ENCODE results near the gene FAM120A.
"Not testable (repeated sequence)": the region's sequence is repeated elsewhere in the genome, so short reads cannot be mapped to it uniquely, and the experiment has no call there.

Gene FAM120A

DNA sequence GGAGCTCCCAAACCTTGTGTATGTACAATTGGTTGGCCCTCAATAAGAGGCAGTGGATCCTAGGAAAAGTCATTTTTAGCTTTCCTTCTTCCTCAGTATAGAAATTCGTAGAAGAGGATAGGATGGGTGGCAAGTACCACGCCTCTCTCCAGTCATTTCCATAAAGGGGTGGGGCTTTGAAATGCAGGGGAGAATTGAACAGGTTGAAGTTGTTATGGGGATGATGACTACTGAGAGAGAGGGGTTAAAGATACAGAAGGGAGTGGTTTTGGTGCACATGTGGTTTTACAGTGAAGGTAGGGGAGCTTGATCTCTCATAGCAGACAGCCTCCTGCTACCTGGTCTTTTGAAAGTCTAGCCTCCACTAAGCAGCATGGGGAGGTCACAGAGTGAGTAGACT is 56.3 kb downstream of the FAM120A start:
- H3K4me3 ChIP-seq (ENCODE audit: low read depth, low read length) = no peak overlapping the region
- H3K4me1 ChIP-seq = no peaks in the 10 kb centered on the region
- H2AFZ ChIP-seq = no peak overlapping the region
- H3K36me3 ChIP-seq (ENCODE audit: control insufficient read depth, insufficient read depth, low read length) = no peaks in the 10 kb centered on the region
- no peak overlapping the region for H3K4me2 ChIP-seq (ENCODE audit: low read length)
- TF ChIP-seq, protein P1, sequence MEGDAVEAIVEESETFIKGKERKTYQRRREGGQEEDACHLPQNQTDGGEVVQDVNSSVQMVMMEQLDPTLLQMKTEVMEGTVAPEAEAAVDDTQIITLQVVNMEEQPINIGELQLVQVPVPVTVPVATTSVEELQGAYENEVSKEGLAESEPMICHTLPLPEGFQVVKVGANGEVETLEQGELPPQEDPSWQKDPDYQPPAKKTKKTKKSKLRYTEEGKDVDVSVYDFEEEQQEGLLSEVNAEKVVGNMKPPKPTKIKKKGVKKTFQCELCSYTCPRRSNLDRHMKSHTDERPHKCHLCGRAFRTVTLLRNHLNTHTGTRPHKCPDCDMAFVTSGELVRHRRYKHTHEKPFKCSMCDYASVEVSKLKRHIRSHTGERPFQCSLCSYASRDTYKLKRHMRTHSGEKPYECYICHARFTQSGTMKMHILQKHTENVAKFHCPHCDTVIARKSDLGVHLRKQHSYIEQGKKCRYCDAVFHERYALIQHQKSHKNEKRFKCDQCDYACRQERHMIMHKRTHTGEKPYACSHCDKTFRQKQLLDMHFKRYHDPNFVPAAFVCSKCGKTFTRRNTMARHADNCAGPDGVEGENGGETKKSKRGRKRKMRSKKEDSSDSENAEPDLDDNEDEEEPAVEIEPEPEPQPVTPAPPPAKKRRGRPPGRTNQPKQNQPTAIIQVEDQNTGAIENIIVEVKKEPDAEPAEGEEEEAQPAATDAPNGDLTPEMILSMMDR (IDR thresholded peaks at IDR 0.05) = no peak
- no peak overlapping the region for H3K27ac ChIP-seq
- peaks cover 18% of the 10 kb centered on the region for H3K79me2 ChIP-seq
- H3K9me3 ChIP-seq (ENCODE audit: control insufficient read depth, low read length) = no peaks in the 10 kb centered on the region
- H3K9ac ChIP-seq = no peak overlapping the region
- no peaks in the 10 kb centered on the region for H3K27me3 ChIP-seq (ENCODE audit: control insufficient read depth, insufficient read depth, low read length)

DNA sequence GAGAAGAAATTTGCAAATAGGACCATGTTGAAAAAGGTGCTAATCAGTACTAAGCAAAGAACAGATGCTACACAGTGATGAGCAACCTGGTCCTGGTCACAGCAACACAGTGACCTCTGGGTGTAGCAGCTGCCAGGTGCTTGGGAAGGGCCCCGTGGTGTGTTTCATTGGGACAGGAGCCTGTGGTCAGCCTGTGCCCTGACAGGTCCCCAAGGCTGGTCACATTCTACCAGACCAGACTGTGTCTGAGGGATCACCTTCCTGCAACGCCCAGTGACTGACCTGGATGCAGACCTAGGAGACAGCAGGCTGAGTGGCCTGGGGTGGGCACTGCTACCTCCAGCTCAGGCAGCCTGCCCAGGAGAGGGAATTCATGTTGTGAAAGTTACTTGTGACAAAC is 56.7 kb downstream of the FAM120A start:
- TF ChIP-seq, protein P1 (IDR thresholded peaks at IDR 0.05) = no peak
- no peak overlapping the region for H3K4me3 ChIP-seq (ENCODE audit: low read depth, low read length)
- no peak overlapping the region for H3K9ac ChIP-seq
- H2AFZ ChIP-seq = no peak overlapping the region
- H3K36me3 ChIP-seq (ENCODE audit: control insufficient read depth, insufficient read depth, low read length) = no peaks in the 10 kb centered on the region
- H3K27ac ChIP-seq = no peak overlapping the region
- no peaks in the 10 kb centered on the region for H3K9me3 ChIP-seq (ENCODE audit: control insufficient read depth, low read length)
- no peak overlapping the region for H3K4me2 ChIP-seq (ENCODE audit: low read length)
- no peaks in the 10 kb centered on the region for H3K4me1 ChIP-seq
- peaks cover 19% of the 10 kb centered on the region for H3K79me2 ChIP-seq
- no peaks in the 10 kb centered on the region for H3K27me3 ChIP-seq (ENCODE audit: control insufficient read depth, insufficient read depth, low read length)

DNA sequence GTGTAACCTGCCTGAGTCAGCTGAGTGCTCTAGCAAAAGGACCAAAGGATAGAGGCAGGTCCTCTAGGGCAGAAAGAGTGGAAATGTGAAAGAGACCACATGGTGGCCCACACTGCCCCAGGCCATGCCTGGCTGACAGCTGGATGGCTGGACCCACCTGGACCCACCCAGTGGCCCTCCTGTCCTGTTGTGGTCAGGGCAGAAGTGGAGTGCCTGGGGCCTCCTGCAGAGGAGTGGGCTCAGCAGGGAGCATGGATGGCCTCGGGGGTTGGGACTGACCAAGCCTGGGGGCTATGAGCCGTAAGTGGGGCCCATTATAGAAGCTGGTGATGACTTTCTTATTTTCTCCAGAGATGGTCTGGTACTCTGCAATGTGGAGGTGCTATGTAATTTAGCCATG is 57.6 kb downstream of the FAM120A start:
- Histone ChIP-seq H3K9ac (no peak overlapping the region), H3K4me3 (ENCODE audit: low read depth, low read length) (no peak overlapping the region), H3K36me3 (ENCODE audit: control insufficient read depth, insufficient read depth, low read length) (no peaks in the 10 kb centered on the region), H2AFZ (no peak overlapping the region), H3K79me2 (peaks cover 19% of the 10 kb centered on the region), H3K4me1 (no peaks in the 10 kb centered on the region), H3K9me3 (ENCODE audit: control insufficient read depth, low read length) (no peaks in the 10 kb centered on the region), H3K27me3 (ENCODE audit: control insufficient read depth, insufficient read depth, low read length) (no peaks in the 10 kb centered on the region), H3K4me2 (ENCODE audit: low read length) (no peak overlapping the region), H3K27ac (no peak overlapping the region)
- TF ChIP-seq, protein P1 (IDR thresholded peaks at IDR 0.05) = no peak

DNA sequence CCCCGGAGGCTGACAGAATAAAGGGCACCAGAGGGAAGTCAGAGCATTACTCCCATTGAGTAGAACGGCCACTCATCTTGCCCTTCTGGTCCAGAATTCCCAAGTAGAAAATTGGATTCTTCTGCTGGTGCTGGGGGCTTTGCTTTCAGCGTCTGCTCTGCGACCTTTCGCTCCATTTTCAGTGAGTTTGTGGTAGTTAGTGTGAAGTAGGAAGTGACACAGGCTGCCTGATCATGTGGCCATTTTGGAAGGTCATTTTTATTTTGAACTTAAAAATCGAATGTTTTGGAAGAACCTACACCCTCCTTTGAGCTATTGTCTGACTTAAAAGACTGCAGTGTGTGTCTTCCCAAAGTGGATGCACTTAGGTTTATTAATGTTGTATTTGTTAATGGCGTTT is 58.6 kb downstream of the FAM120A start:
- Histone ChIP-seq H3K36me3 (ENCODE audit: control insufficient read depth, insufficient read depth, low read length) (no peaks in the 10 kb centered on the region), H3K4me2 (ENCODE audit: low read length) (no peak overlapping the region), H3K4me1 (no peaks in the 10 kb centered on the region), H3K27ac (no peak overlapping the region), H3K27me3 (ENCODE audit: control insufficient read depth, insufficient read depth, low read length) (no peaks in the 10 kb centered on the region), H3K79me2 (peaks cover 23% of the 10 kb centered on the region), H3K9me3 (ENCODE audit: control insufficient read depth, low read length) (no peaks in the 10 kb centered on the region), H3K4me3 (ENCODE audit: low read depth, low read length) (no peak overlapping the region), H2AFZ (no peak overlapping the region), H3K9ac (no peak overlapping the region)
- TF ChIP-seq, protein P1 (IDR thresholded peaks at IDR 0.05) = no peak

DNA sequence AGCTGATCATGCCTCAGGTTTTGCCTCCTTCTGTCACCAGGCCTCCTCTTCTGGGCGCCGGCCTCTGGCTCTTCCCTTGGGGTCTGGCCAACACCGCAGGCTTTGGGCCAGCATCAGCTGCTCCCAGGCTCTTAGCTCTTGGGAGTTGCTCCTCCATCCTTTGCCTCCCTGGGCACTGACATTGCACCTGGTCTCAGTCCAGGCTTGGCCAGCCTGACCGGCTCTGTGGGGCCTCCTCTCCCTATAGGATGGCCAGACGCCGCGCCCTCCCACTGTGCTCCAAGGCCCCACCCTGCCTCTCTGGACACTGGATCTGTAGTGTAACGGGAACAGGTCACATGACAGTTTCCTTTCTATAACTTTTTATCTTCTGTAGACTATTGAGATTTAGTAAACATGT is 59.7 kb downstream of the FAM120A start:
- H3K4me3 ChIP-seq (ENCODE audit: low read depth, low read length); H3K36me3 ChIP-seq (ENCODE audit: control insufficient read depth, insufficient read depth, low read length); H3K9me3 ChIP-seq (ENCODE audit: control insufficient read depth, low read length); H2AFZ ChIP-seq; H3K9ac ChIP-seq; H3K4me1 ChIP-seq; H3K27me3 ChIP-seq (ENCODE audit: control insufficient read depth, insufficient read depth, low read length); H3K27ac ChIP-seq; H3K4me2 ChIP-seq (ENCODE audit: low read length): not testable (repeated sequence)
- peaks cover 23% of the 10 kb centered on the region for H3K79me2 ChIP-seq

DNA sequence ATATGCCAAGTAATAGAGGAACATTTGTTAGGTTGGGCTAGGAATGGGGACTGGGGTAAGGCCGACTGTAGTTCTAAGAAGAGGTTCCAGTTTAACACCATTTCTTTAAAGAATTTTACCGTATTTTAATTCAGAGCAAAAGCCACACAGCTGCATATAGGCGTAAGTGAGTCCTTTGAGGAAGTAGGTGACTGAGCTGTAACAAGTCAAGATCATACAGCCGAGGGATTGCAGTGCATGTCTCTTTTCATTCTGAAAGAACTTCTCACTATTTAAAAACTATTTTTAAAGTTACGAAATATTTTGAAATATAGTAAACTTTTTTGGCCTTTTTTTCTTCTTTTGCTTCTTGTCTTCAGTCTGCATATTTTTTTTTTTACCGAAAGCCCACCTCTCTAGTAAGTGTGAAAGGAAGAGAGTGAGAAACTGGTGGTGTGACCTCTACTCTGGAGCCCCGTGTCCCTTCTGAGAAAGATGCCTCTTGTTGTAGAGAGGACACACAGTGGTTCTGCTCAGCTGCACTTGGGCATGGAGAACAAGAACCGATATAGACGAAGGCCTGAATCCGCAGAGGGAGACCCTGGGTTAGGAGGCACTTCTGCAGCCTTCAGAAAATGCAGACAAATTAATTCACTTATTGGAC is 60.8 kb downstream of the FAM120A start:
- H3K36me3 ChIP-seq (ENCODE audit: control insufficient read depth, insufficient read depth, low read length); H3K27ac ChIP-seq; H3K4me2 ChIP-seq (ENCODE audit: low read length); H3K9me3 ChIP-seq (ENCODE audit: control insufficient read depth, low read length); H3K9ac ChIP-seq; H3K4me3 ChIP-seq (ENCODE audit: low read depth, low read length); H2AFZ ChIP-seq; H3K27me3 ChIP-seq (ENCODE audit: control insufficient read depth, insufficient read depth, low read length); H3K4me1 ChIP-seq: not testable (repeated sequence)
- H3K79me2 ChIP-seq = peaks cover 15% of the 10 kb centered on the region

All from parathyroid adenoma (tissue), 2 donors.